Ramos (cell line): ENCODE data around the gene CCDC148.

Experiments used
- in situ Hi-C: fragments of 300-500 bp; cut with MboI; formaldehyde crosslinking; loops from one replicate; pipeline ENCODE4 v1.14.3; 2022; ENCODE audit warnings: low sequenced_read_pairs; ENCODE audit not compliant: unreplicated experiment

The CCDC148 gene

DNA sequence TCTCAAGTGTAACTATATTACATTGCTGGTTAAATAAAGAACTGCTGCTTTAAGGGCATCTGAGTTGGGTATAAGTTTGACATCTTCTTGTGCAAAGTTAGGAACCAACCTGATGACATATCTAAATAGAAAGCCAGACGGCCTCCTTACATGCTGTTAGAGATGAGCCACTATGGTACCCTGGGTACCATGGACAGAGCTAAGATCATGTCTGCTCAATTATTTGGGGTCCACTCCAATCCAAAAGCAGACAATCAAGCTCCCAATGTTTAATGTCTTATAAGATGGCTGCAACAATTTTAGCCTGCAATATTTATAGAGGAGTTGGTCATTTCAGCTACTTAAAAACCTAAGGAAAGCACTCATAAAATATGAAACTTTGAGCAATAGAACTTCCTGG is 268.6 kb downstream of the CCDC148 start:
- in situ Hi-C loops = no loop called here

DNA sequence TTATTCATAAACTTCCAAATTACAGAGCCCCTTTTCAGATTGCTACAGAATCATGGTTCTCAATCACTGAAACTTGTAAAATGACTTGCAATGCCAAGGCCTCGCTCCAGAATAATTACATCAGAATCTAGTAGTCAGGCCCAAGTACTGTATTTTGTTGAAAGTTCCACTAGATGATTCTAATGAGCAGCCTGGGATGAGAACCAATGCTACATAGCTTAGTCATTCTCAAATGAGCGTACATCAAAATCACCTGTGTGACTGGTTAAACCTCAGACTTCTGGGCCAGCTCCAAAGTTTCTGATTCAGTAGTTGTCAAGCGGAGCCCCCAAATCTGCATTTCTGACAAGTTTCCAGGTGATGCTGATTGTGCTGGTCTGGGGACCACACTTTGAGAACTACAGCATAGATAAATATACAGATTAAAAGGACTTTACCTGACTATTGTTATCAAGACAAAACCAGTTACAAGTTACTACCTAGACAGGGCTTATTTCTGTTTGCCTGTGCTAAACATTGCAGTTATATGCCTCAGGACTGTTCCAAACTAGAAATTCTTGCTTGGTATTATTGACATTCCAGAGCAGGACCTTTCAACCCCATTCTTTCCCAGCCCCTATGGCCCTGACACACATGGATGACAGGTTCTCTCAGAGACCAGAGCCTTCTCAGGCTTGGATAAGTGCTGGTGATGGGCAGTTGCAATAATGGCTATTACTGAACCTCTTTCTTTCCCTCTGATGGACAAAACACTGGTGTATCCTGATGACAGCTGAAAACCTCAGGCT is 271.8 kb downstream of the CCDC148 start:
- in situ Hi-C loops = no loop called here

DNA sequence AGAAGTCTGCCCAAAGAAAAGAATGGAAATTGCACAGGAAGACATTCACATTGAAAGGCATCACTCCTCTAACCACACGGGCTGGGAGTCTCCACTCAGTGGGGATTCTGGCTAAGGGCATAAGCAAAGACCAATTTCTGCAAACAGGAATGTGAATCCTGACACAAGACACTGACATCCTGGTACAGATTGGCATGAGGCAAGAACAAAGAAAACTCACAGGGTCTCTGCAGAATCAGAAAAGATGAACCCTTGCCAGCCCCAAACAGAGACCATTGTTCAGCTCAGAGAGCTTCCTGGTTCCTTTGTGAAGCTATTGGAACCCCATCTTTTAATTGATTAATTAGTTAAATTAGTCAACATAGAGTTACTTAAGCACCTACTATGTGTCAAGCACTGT is 272.6 kb downstream of the CCDC148 start:
- in situ Hi-C loops = no loop called here

DNA sequence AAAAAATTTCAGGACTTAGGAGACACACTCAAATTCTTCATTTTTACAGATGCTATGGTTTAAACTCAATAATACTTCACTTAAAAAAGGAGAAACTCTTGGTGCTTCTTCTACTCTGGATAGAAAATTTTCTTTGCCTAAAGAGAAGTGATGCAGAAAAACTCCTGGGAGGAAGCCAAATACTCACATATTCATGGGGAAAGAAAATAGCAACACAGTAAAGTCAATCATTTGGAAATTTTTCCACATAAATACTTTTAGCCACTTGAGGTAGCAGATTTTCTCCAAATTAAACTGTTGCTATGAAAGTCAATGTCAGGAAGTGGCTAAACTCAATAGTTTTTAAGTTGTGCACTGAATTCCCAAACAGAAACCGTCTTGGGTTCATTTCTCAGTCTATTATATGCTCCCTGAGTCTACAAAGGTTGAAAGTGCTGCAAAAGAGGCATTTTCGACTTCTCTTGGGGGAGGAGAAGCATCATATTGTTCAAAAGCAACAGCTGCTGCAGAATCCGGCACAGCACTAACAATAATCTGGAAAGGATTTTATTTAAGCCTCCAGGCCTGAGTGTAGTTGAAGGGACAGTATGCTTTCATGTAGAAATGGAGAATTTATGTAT is 273.8 kb downstream of the CCDC148 start:
- in situ Hi-C loops = no loop called here

DNA sequence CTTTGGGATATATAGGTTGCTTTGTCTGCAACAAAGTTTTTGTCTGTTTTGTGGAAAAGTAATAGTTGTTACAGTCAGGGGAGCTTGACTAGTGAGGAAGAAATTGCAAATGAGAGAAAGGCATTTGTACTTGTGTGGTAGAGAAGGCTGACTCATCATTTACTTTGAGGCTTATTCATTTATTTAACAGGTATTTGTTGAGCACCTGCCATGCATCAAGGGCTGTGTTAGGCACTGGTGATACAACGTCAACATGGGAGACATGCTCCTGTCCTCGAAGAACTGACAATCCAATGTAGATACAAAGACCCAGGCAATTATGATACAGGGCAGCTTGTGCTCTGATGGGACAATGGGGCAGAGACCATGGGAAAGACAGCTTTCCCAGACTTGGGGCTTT is 275.4 kb downstream of the CCDC148 start:
- in situ Hi-C loops = no loop called here

DNA sequence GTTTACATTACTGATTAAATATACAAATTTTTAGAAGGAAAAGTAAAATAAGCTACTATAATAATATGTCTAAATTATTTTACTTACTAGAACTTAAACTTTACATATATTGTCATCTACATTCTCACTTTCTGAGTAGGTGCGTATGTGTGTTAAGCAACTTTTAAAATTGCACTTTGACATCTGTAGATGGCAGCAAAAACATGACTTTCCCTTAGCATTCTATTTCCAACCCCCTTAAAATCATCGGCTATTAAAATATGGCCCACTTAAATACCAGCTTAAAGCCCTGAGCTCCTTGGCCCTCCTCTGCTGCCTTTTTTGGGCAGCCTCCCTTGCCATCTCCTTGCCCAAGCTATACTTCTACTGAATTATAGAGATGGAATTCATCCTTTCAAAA is 276.9 kb downstream of the CCDC148 start:
- in situ Hi-C loops = no loop called here

DNA sequence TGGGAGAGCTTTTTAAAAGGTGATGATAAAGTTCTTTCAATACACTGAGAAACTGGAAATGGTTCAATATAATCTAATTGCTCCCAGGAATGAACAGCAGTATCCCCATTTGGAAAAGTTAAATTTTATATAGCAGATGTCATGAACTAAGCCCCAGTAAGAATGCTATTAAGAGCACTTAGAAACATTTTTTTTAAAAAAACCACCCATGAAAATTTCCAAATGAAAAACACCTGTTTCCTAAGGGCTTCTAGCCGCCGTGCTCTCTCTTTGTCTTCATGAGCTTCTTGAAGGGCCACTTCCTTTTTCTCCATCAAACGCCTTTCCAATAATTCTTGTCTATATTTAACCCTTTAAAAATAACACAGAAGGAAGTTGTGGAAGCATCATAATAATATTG is 277.9 kb downstream of the CCDC148 start:
- in situ Hi-C loops = no loop called here

DNA sequence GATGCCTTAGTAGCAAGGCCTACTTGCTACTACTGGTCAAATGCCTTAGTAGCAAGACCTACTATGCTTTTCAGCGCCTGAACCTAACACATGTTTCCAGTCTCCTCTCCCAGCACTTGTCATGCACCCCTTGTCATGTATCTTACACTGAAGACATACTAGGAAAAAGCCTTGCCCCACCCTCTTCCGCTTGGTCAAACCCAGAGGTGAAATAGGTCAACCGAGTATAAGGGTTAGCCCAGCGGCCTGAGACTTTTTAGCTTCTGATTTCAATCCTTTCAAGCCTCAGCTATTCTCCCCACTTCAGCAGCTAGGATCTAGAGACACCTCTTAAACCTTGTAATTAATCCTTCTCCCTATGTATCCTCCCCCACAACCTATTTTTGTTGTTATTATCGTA is 281.6 kb downstream of the CCDC148 start:
- in situ Hi-C loops = no loop called here

DNA sequence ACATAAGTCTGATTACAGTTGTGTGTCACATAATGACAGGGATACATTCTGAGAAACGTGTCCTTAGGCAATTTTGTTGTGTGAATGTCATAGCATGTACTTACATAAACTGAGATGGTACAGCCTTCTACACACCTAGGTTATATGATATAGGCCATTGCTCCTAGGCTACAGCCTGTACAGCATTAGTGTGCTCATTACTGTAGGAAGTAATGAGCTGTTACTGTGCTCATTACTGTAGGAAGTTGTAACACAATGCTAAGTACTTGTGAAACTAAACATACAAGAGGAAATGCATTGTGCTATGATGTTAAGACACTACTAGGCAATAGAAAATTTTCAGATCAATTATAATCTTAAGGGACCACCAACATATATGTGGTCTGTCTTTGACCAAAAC is 282.1 kb downstream of the CCDC148 start:
- in situ Hi-C loops = no loop called here

DNA sequence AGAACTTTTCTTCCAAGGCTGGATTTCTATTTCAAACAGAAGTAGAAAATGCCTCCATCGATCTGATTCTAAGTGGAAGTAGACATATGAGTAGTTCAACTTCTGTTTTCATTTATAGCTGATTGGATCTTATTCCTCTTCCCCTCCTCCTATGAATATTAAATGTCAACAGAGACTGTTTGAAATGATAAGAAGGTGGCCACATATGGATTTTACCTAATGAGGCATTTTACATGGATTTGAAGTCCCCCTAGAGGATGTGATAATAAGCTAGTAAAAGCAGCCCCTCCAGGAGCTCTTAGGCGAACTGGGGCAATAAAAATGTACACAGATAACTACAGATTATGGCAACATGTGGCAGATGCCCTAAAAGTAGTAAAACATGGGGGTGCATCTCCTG is 283.8 kb downstream of the CCDC148 start:
- in situ Hi-C loops = no loop called here

DNA sequence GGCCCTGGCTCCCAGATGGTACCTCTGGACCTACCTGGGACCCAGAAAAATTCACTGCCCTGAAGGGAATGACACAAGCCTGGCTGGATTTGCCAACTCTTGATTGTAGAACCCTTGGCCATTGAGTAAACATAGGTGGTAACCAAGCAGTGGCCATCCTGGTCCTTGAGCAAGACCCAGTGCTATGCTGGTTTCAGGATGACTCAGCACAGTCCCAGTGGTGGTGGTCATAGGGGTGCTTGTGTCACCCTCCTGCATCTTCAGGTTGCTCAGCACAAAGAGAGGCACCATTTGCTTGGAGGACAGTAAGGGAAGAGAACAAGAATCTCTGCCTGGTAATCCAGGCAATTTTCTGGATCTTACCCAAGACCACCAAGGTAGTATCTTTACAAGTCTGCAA is 302.0 kb downstream of the CCDC148 start:
- in situ Hi-C loops = no loop called here

DNA sequence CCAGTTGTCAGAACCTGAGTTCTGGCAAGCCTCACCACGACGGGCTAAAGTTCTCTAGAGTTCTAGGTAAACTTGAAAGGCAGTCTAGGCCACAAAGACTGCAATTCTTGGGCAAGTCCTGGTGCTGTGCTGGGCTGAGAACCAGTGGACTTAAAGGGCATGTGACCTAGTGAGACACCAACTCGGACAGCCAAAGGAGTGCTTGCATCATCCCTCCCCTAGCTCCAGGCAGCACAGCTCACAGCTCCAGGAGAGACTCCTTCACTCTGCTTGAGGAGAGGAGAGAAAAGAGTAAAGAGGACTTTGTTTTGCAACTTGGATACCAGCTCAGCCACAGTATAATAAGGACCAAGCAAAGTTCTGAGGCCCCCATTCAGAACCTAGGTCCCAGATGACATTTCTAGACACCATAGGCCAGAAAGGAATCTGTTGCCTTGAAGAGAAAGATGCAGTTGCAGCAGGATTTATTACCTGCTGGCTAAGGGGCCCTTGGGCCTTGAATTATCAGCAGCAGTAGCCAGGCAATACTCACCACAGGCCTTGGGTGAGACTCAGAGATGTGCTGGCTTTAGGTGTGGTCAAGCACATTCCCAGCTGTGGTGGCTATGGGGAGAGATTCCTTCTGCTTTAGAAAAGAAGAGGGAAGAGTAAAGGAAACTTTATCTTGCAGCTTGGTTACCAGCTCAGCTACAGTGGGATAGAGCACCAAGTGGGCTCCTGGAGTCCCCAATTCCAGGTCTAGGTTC is 303.1 kb downstream of the CCDC148 start:
- in situ Hi-C loops = no loop called here

DNA sequence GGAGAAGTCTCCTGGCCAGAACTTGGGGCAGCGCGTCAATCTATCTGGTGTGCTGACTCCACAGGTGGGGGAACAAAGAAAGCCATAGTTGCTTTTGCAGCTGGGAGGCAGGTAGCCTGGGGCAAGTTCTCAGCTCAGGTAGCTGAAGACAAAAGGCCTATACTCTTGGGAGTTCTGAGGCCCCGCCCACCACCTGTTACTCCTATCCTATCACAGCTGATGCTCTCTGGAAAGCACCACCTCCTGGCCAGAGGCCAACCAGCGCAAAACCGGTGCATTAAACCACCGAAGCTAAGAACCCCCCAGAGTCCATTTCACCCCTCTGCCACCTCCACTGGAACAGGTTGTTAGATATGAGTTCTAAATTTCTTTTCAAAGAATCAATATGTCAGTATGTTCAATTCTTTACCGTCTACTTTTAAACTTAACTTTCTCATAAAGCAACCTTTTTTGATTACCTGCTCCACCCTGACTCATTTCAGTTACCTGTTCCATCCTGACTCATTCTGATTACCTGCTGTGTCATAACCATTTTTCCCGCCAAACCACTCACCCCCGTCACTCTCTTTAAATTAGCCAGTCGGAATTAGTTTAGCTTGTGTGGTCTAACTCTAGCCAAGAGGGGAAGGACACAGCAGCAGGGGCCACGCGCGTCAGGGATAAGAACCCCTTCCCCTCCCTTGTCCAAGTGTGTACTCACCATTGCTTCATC is 311.5 kb downstream of the CCDC148 start:
- in situ Hi-C loops = no loop called here

DNA sequence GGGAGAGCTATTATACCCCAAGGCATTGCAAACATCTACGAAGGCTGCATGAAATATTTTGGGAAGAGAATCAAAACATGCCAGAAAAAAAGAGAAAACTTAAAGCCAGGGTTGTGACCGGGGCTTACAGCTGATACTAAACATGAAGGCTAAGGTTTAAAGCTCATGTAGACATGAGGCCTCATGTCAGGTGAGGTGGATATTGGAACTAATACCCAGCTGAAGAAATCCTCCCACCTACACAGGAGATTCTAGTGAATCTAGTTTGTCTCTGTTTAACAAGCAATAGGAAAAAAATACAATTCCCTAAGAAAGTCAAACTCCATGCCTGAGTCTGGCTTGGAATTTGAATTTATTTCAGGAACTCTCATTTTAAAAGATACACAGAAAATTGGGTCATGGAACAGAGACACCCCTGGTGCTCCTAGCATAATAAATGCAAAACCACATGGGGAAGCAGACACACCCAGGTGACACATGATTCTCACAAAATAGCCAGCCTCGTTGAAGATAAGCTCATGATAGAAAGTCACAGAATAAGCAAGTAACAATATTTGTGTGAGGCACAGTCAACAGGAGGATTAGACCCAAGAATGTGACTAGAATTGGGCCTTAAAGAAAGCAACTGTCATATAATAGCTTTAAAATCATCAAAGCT is 312.7 kb downstream of the CCDC148 start:
- in situ Hi-C loops = no loop called here

DNA sequence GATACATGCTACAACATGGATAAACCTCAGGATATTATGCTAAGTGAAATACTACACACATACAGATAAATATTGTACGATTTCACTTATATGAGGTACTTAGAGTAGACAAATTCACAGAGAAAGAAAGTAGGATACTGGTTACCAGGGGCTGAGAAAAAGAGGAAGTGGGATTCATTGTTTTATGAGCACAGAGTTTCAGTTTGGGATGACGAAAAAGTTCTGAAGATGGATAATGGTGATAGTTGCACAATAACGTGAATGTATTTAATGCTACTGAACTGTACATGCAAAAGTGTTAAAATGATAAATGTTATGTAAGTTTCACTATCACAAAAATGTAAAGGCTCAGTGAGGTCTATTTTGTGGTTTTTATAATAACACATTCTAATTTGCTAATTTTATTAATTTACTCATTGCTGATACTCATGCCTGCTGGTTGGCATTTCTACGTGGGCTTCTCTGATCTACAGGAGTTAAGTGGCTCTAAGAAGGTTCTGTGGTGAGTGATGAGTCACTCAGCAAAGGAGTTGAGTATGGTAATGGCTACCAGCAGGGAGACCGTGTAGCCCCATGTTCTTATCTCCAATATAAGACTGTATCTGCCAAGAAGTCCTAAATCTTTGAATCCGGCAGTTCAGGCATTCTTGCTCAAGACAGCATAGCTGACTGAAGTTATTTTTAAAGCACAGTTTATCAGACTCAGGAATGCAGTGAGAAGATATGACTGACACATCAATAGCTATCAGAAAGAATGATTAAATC is 313.8 kb downstream of the CCDC148 start:
- in situ Hi-C loops = no loop called here

DNA sequence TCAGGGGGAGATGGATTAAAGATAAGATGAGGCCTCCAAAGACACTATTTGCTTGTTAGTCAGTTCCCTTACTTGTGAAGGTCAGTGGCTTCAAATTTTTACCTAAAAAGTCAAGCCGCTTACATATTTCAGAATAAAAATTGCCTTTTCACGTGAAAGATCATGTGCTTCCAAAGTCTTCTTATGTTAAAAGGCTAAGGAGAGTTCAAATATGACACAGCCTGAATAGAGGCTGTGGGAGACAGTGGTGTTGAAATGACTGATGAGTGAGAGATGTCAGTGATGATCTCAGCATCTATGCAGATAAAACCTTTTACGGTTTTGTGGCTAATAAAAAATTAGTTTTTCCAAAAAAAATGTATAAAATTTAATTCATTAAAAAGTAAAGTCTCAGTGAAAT is 314.4 kb downstream of the CCDC148 start:
- in situ Hi-C loops = no loop called here

DNA sequence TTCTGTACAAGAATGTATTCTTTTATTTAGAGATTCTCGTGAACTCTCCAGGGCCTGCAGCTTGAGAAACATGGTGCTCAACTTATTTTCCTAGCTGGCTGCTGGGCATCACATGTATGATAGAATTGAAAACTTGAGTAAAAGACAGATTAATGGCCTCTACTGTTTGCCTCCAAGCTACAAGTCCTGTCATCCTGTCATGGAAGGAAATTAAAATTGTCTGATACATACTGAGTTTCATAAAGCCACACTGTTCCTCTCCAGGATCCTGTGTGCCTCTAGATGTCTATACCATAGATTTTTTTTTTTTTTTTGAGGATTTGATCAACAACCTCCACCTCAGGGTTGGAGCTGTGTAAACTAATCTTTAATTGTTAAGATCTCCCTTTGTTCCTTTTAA is 316.4 kb downstream of the CCDC148 start:
- in situ Hi-C loops = no loop called here

DNA sequence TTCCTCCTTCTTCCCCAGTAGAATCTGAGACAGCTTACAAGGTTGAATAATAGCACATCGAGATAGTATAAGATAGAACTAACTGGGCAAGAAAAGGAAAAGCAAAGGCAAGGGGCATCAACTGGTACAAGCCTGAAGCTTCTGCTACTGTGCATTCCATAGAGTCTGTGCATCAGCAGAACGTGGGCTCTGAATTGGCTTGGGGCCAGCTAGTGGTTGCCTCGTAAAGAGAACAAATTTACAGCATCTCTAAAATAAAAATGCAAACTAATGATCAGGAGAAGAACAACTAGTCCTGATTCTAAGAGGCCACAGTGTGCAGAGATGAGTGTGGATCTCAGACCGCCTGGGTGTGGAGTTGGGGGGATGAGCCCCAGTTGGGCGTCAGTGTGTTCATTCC is 318.3 kb downstream of the CCDC148 start:
- in situ Hi-C loops = no loop called here

DNA sequence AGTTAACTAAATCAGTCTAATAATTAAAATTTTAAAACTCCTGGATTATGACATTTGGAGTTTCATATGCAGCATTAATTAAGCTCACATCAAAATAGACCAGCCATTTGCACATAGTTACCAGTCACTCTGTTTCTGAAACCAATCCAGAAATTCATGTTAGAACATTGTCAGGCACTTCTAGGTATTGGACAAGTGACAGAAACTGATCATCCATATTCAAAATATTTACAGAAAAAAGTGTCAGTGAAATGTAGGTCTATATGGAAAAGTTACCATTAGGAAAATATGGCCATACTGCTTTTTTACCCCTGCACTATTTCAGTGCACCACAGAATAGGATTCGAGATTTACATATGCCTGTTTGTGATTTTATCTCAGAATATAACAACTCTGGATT is 321.5 kb downstream of the CCDC148 start:
- in situ Hi-C loops = no loop called here

DNA sequence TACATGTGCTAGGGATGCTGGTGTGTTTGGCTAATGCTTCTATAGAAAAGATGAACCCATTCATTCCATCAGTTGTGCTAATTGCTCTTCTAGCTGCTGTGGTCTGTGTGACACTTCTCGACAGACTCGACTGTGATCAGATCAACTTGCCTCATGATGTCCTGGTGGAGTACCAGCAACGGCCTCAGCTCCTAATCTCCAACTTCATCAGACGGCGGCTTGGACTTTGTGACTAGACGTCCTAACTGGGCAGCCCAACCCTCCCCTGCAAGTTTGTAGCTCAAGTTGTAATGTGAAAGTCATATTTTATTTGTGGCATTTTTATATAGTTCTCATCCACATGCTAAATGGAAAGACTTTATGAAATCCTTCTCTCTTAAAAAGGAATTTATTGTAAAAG is 321.9 kb downstream of the CCDC148 start:
- in situ Hi-C loops = no loop called here
